ENCODE results near the gene AEBP2.

DNA sequence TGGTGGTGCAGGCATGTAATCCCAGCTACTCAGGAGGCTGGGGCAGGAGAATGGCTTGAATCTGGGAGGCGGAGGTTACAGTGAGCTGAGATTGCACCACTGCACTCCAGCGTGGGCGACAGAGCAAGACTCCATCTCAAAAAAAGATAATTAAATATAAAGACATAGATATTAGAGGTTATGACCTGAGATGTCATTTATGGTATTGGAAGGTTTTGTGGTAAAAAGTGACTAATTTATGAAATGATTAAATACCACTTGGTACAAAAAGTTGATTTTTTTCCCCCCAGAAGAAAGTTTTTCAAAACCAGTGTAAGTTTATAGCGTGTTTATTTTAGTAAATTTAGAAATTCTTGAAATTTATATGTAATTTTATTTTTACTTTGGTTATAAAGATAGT lies 4.3 kb downstream of the AEBP2 start:
- TF ChIP-seq, protein P1, sequence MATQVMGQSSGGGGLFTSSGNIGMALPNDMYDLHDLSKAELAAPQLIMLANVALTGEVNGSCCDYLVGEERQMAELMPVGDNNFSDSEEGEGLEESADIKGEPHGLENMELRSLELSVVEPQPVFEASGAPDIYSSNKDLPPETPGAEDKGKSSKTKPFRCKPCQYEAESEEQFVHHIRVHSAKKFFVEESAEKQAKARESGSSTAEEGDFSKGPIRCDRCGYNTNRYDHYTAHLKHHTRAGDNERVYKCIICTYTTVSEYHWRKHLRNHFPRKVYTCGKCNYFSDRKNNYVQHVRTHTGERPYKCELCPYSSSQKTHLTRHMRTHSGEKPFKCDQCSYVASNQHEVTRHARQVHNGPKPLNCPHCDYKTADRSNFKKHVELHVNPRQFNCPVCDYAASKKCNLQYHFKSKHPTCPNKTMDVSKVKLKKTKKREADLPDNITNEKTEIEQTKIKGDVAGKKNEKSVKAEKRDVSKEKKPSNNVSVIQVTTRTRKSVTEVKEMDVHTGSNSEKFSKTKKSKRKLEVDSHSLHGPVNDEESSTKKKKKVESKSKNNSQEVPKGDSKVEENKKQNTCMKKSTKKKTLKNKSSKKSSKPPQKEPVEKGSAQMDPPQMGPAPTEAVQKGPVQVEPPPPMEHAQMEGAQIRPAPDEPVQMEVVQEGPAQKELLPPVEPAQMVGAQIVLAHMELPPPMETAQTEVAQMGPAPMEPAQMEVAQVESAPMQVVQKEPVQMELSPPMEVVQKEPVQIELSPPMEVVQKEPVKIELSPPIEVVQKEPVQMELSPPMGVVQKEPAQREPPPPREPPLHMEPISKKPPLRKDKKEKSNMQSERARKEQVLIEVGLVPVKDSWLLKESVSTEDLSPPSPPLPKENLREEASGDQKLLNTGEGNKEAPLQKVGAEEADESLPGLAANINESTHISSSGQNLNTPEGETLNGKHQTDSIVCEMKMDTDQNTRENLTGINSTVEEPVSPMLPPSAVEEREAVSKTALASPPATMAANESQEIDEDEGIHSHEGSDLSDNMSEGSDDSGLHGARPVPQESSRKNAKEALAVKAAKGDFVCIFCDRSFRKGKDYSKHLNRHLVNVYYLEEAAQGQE (IDR thresholded peaks at IDR 0.05; ENCODE audit: insufficient read depth in 1 of 2, low read depth in 2 of 2, low read length in 2 of 2) = no peak
- TF ChIP-seq TAF1 (IDR thresholded peaks at IDR 0.05; ENCODE audit: borderline replicate concordance, insufficient read depth, low read length) (no peak), FOXP2 (optimal IDR thresholded peaks at IDR 0.05; ENCODE audit: borderline replicate concordance, extremely low read depth, extremely low read length, insufficient read depth) (no peak), POLR2AphosphoS5 (IDR thresholded peaks at IDR 0.05; ENCODE audit: low read depth, low read length) (no peak), SIN3A (IDR thresholded peaks at IDR 0.05; ENCODE audit: borderline replicate concordance, insufficient read depth, low read length) (no peak)
